Endothelial cell of umbilical vein (primary cell): ENCODE data around the gene XPNPEP2. TPM values are rescaled to one million over a fixed set of nuclear protein-coding genes. Genes with fewer than 3 reads are reported as not detected.
A peak's percentile ranks its signal among the peaks of the same experiment; 100 is the strongest.

Experiments used
- BruUV-seq: library from RNA; stranded (reverse); fragments of 400-500 nt; replicated peaks from 2 replicates; lab custom pipeline; 2021; lab: Mats Ljungman, UMichigan
- CTCF ChIA-PET: fragments of 300-600, 350-600 bp; sonication (Branson Sonifier 250); formaldehyde crosslinking; loops from one replicate; lab custom pipeline; 2021; ENCODE audit warnings: antibody characterized with exemption, inconsistent platforms; lab: Charles Lee
- POLR2A ChIA-PET: fragments of 300-600, 350-600 bp; sonication (Branson Sonifier 250); formaldehyde crosslinking; loops from one replicate; lab custom pipeline; 2021; ENCODE audit warnings: antibody characterized with exemption, inconsistent platforms; lab: Charles Lee
- DNase-seq: peaks from one replicate; pipeline ENCODE4 v3.0.0-alpha.2; 2011; ENCODE audit warnings: low read depth, low spot score
- FAIRE-seq: peaks from 2 replicates; lab custom pipeline; 2011; peaks lifted over from hg19 to GRCh38; lab: Jason Lieb, UNC
- H2AFZ ChIP-seq: 2 replicates; pipeline ENCODE4 v1.6.0; 2012; ENCODE audit warnings: low read depth, low read length, control low read depth, inconsistent platforms
- H3K27ac ChIP-seq: 2 replicates; pipeline ENCODE4 v1.5.1; 2011; ENCODE audit warnings: low read depth, mild to moderate bottlenecking, control low read depth, low read length, moderate library complexity; ENCODE audit not compliant: insufficient read depth
- H3K27me3 ChIP-seq, 2 experiments: 2 replicates each; pipeline versions ENCODE4 v1.6.0 to v1.6.1; 2011; ENCODE audit warnings: low read length in 2 of 2, mixed read lengths in 1 of 2; ENCODE audit not compliant: control insufficient read depth in 2 of 2, insufficient read depth in 2 of 2
- H3K36me3 ChIP-seq, 2 experiments: 2 replicates in 1 of 2; 3 replicates in 1 of 2; pipeline ENCODE4 v1.5.1; 2011; ENCODE audit warnings: low read length in 2 of 2, mild to moderate bottlenecking in 1 of 2, moderate library complexity in 1 of 2; ENCODE audit not compliant: control insufficient read depth in 2 of 2, insufficient read depth in 2 of 2; ENCODE audit errors: extremely low read depth in 1 of 2
- H3K4me1 ChIP-seq: 3 replicates; pipeline ENCODE4 v1.5.1; 2011; ENCODE audit warnings: mild to moderate bottlenecking, low read length; ENCODE audit not compliant: control insufficient read depth, insufficient read depth; ENCODE audit errors: extremely low read depth
- H3K4me2 ChIP-seq: 2 replicates; pipeline ENCODE4 v1.6.1; 2011; ENCODE audit warnings: low read length, control low read depth, mixed read lengths; ENCODE audit not compliant: insufficient read depth
- H3K4me3 ChIP-seq, 3 experiments: fragments of 200-600 bp in 1 of 3; sonication (generic), shearing (Covaris generic) in 1 of 3; replicated peaks in 1 of 3; 2 replicates each; pipeline ENCODE4 v1.5.1; 2011 to 2016; ENCODE audit warnings: control low read depth in 3 of 3, low read length in 3 of 3, mild to moderate bottlenecking in 2 of 3, inconsistent platforms in 1 of 3, low read depth in 1 of 3, moderate library complexity in 1 of 3; ENCODE audit not compliant: insufficient read depth in 1 of 3
- H3K79me2 ChIP-seq: 2 replicates; pipeline ENCODE4 v1.6.0; 2012; ENCODE audit warnings: low read length, inconsistent platforms; ENCODE audit not compliant: control insufficient read depth, insufficient read depth
- H3K9ac ChIP-seq: replicated peaks from 2 replicates; pipeline ENCODE3; 2011; ENCODE audit warnings: low read length, control low read depth; ENCODE audit not compliant: insufficient read depth; ENCODE audit errors: extremely low read depth
- H3K9me1 ChIP-seq: replicated peaks from 3 replicates; pipeline ENCODE4 v1.6.0; 2011; ENCODE audit warnings: mild to moderate bottlenecking, low read length; ENCODE audit not compliant: control insufficient read depth, insufficient read depth; ENCODE audit errors: extremely low read depth
- H3K9me3 ChIP-seq: replicated peaks from 2 replicates; pipeline ENCODE4 v1.5.1; 2012; ENCODE audit warnings: low read length, inconsistent platforms; ENCODE audit not compliant: control insufficient read depth, insufficient read depth
- H4K20me1 ChIP-seq: replicated peaks from 2 replicates; pipeline ENCODE3; 2011; ENCODE audit warnings: mild to moderate bottlenecking, low read length; ENCODE audit not compliant: control insufficient read depth, insufficient read depth; ENCODE audit errors: extremely low read depth
- EZH2 ChIP-seq: IDR thresholded peaks from 2 replicates; pipeline ENCODE4 v1.6.1; 2012; ENCODE audit warnings: borderline replicate concordance, low read depth, mild to moderate bottlenecking, moderate library complexity, low read length, inconsistent platforms; ENCODE audit not compliant: severe bottlenecking
- FOS ChIP-seq: IDR thresholded peaks from 2 replicates; pipeline ENCODE4 v1.6.1; 2011; ENCODE audit warnings: mild to moderate bottlenecking, low read length, moderate library complexity, borderline replicate concordance; ENCODE audit not compliant: insufficient read depth
- GATA2 ChIP-seq: IDR thresholded peaks from 2 replicates; pipeline ENCODE4 v1.7.0; 2011; ENCODE audit warnings: low read depth, mild to moderate bottlenecking, moderate library complexity, mixed read lengths, low read length; ENCODE audit not compliant: insufficient read length, insufficient read depth
- JUN ChIP-seq: IDR thresholded peaks from 2 replicates; pipeline ENCODE4 v1.6.1; 2011; ENCODE audit warnings: borderline replicate concordance, low read depth; ENCODE audit not compliant: insufficient read length, insufficient read depth
- MYC ChIP-seq: IDR thresholded peaks from one replicate; pipeline ENCODE4 v1.6.1; 2011; ENCODE audit warnings: mild to moderate bottlenecking, low read depth, low read length
- POLR2A ChIP-seq: IDR thresholded peaks from 2 replicates; pipeline ENCODE4 v1.6.1; 2012; ENCODE audit warnings: low read depth, mild to moderate bottlenecking, control low read depth, low read length
- POLR2AphosphoS5 ChIP-seq: IDR thresholded peaks from 2 replicates; pipeline ENCODE4 v1.6.1; 2012; ENCODE audit warnings: low read depth, mild to moderate bottlenecking, control low read depth, low read length, moderate library complexity; ENCODE audit not compliant: insufficient read depth
- dilution Hi-C: fragments of 300-500 bp; cut with MboI; formaldehyde crosslinking; loops from one replicate; pipeline ENCODE4 v1.15.0; 2019; ENCODE audit warnings: low sequenced_read_pairs; ENCODE audit not compliant: extremely low pct_ligation_motif_present
- intact Hi-C: fragments of 100-400 bp; cut with micrococcal nuclease; formaldehyde crosslinking; loops from one replicate; pipeline ENCODE4 v1.10.0; 2022
- polyA plus RNA-seq, 4 experiments: library from polyadenylated mRNA; depleted of rRNA in 3 of 4; stranded (reverse) in 3 of 4; unstranded in 1 of 4; fragments of >200 nt; gene quantifications; 2 replicates each; pipeline versions ENCODE4 v1.2.1 to v1.2.3, GENCODE V29; 2011 to 2012; ENCODE audit warnings: missing spikeins in 1 of 4
- total RNA-seq: library from RNA; stranded (reverse); gene quantifications from 2 replicates; pipeline ENCODE4 v1.2.3, GENCODE V29; 2021
- TF ChIP-seq, protein P1 (sequence below): IDR thresholded peaks from 2 replicates; pipeline ENCODE4 v1.6.1; 2011; ENCODE audit not compliant: insufficient read depth, insufficient read length
- TF ChIP-seq, protein P2 (sequence below), 2 donors: IDR thresholded peaks; 1 replicate in 1 of 2; 2 replicates in 1 of 2; pipeline ENCODE4 v1.5.1; 2011; ENCODE audit warnings: low read length in 2 of 2, mild to moderate bottlenecking in 2 of 2, moderate library complexity in 2 of 2, control low read depth in 1 of 2, inconsistent platforms in 1 of 2, low read depth in 1 of 2; ENCODE audit not compliant: insufficient read depth in 1 of 2; ENCODE audit errors: extremely low read depth in 1 of 2

XPNPEP2 gene
- total and polyA plus RNA-seq, 2 donors (not counting 3 experiments of a cell fraction or from before 2014, with no cell fraction given), result 0.04 TPM; not detected in 1

DNA sequence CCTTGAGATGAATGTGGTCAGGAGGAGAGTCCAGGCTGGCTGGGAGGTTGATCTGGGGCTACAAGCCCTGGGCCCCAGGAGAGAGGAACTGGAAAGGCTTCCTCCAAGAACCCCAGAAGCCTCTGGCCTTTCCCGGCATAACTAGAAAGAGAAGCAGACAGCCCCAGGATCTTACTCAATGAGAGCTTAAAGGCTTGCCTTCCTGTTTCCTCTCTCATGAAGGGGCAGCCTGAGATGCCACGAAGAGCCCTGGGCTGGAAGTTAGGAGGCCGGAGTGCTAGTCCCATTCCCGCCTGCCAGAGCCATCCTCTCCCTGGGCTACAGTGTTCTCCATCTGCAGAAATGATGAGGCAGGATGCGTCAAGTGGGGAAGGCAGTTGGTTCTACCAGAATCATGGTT is 20.1 kb upstream of the XPNPEP2 start:
- Histone ChIP-seq H3K4me2 (no peak overlapping the region), H3K4me1 (peaks cover 56% of the 10 kb centered on the region), H3K9me3 (no peaks in the 10 kb centered on the region), H3K27me3 (no peaks in the 10 kb centered on the region), H3K27ac (peak overlapping the region; percentile 17), H3K36me3 (no peaks in the 10 kb centered on the region), H3K9ac (no peak overlapping the region), H3K9me1 (no peaks in the 10 kb centered on the region), H3K79me2 (no peaks in the 10 kb centered on the region), H3K4me3 (no peak overlapping the region), H4K20me1 (no peaks in the 10 kb centered on the region), H2AFZ (peak overlapping the region; percentile 27)
- DNase-seq (no peak), FAIRE-seq (no peak)
- no TSS peak for BruUV-seq
- CTCF ChIA-PET, result interaction anchor here (2.3 kb wide), 1 partner anchor 64 kb away, joined by 9 read pairs; the partner anchor contains the start of gene APLN
- intact Hi-C loops, result no loop called here
- TF ChIP-seq, protein P1, sequence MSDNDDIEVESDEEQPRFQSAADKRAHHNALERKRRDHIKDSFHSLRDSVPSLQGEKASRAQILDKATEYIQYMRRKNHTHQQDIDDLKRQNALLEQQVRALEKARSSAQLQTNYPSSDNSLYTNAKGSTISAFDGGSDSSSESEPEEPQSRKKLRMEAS, result no peak
- TF ChIP-seq MYC (no peak), FOS (no peak), JUN (no peak), EZH2 (no peak), GATA2 (no peak), POLR2A (no peak), POLR2AphosphoS5 (no peak)
- TF ChIP-seq, protein P2, sequence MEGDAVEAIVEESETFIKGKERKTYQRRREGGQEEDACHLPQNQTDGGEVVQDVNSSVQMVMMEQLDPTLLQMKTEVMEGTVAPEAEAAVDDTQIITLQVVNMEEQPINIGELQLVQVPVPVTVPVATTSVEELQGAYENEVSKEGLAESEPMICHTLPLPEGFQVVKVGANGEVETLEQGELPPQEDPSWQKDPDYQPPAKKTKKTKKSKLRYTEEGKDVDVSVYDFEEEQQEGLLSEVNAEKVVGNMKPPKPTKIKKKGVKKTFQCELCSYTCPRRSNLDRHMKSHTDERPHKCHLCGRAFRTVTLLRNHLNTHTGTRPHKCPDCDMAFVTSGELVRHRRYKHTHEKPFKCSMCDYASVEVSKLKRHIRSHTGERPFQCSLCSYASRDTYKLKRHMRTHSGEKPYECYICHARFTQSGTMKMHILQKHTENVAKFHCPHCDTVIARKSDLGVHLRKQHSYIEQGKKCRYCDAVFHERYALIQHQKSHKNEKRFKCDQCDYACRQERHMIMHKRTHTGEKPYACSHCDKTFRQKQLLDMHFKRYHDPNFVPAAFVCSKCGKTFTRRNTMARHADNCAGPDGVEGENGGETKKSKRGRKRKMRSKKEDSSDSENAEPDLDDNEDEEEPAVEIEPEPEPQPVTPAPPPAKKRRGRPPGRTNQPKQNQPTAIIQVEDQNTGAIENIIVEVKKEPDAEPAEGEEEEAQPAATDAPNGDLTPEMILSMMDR (IDR thresholded peaks at IDR 0.05; ENCODE audit: extremely low read depth in 1 of 2, insufficient read depth in 1 of 2, low read depth in 1 of 2, low read length in 2 of 2), result no peak
- dilution Hi-C loops, result no loop called here
- POLR2A ChIA-PET, result no interaction called here
